H9 (cell line): ENCODE measurements around the gene NDUFV1. TPM values are rescaled to one million over a fixed set of nuclear protein-coding genes. Genes with fewer than 3 reads are reported as not detected.

Source experiments
- DNase-seq: peaks from one replicate; pipeline ENCODE4 v3.0.0-alpha.2; 2017
- H2AFZ ChIP-seq: one replicate; pipeline ENCODE4 v1.6.1; 2013; ENCODE audit warnings: mild to moderate bottlenecking, low read length, control low read depth, moderate library complexity
- H2AK5ac ChIP-seq: 2 replicates; pipeline ENCODE4 v1.6.1; 2013; ENCODE audit warnings: low read length, control low read depth, mixed read lengths; ENCODE audit not compliant: insufficient read length
- H2BK120ac ChIP-seq: one replicate; pipeline ENCODE4 v1.6.1; 2013; ENCODE audit warnings: low read depth, mild to moderate bottlenecking, low read length, control low read depth, inconsistent platforms; ENCODE audit not compliant: poor library complexity, severe bottlenecking
- H2BK12ac ChIP-seq: 2 replicates; pipeline ENCODE4 v1.6.1; 2013; ENCODE audit warnings: low read length, control low read depth, mixed read lengths, low read depth; ENCODE audit not compliant: insufficient read length
- H2BK15ac ChIP-seq: 2 replicates; pipeline ENCODE4 v1.6.1; 2013; ENCODE audit warnings: low read depth, low read length, control low read depth
- H2BK20ac ChIP-seq: one replicate; pipeline ENCODE4 v1.6.1; 2013; ENCODE audit warnings: low read depth, mild to moderate bottlenecking, low read length, control low read depth, inconsistent platforms; ENCODE audit not compliant: poor library complexity, severe bottlenecking
- H2BK5ac ChIP-seq: 2 replicates; pipeline ENCODE4 v1.6.1; 2013; ENCODE audit warnings: low read length, control low read depth, mixed read lengths; ENCODE audit not compliant: insufficient read length
- H3K14ac ChIP-seq: 2 replicates; pipeline ENCODE4 v1.6.1; 2013; ENCODE audit warnings: low read length, control low read depth; ENCODE audit not compliant: insufficient read depth
- H3K18ac ChIP-seq: 2 replicates; pipeline ENCODE4 v1.6.1; 2013; ENCODE audit warnings: low read depth, mild to moderate bottlenecking, mixed read lengths, low read length, control low read depth; ENCODE audit not compliant: insufficient read length
- H3K23ac ChIP-seq: 2 replicates; pipeline ENCODE4 v1.6.1; 2013; ENCODE audit warnings: low read length, control low read depth, mixed read lengths, low read depth; ENCODE audit not compliant: insufficient read length
- H3K23me2 ChIP-seq: 2 replicates; pipeline ENCODE4 v1.6.1; 2013; ENCODE audit warnings: low read depth, mild to moderate bottlenecking, mixed read lengths, low read length, control low read depth; ENCODE audit not compliant: insufficient read length, poor library complexity, severe bottlenecking
- H3K27ac ChIP-seq: 2 replicates; pipeline ENCODE4 v1.5.1; 2013; ENCODE audit warnings: low read length, control low read depth, mixed read lengths, low read depth; ENCODE audit not compliant: insufficient read length
- H3K27me3 ChIP-seq: 2 replicates; pipeline ENCODE4 v1.6.1; 2013; ENCODE audit warnings: low read length, control low read depth, inconsistent platforms; ENCODE audit not compliant: insufficient read depth
- H3K4ac ChIP-seq: 2 replicates; pipeline ENCODE4 v1.6.1; 2013; ENCODE audit warnings: low read depth, mild to moderate bottlenecking, control low read depth, inconsistent platforms, low read length, moderate library complexity
- H3K4me1 ChIP-seq: 2 replicates; pipeline ENCODE4 v1.6.1; 2013; ENCODE audit warnings: low read length, control low read depth, inconsistent platforms; ENCODE audit not compliant: insufficient read depth
- H3K4me2 ChIP-seq: 2 replicates; pipeline ENCODE4 v1.6.1; 2013; ENCODE audit warnings: low read length, control low read depth, mixed read lengths; ENCODE audit not compliant: insufficient read length, insufficient read depth
- H3K56ac ChIP-seq: 2 replicates; pipeline ENCODE4 v1.6.1; 2013; ENCODE audit warnings: low read depth, mild to moderate bottlenecking, mixed read lengths, low read length, control low read depth; ENCODE audit not compliant: insufficient read length
- H3K79me1 ChIP-seq: 2 replicates; pipeline ENCODE4 v1.6.1; 2013; ENCODE audit warnings: low read depth, mild to moderate bottlenecking, moderate library complexity, low read length, control low read depth, inconsistent platforms; ENCODE audit not compliant: insufficient read depth, poor library complexity, severe bottlenecking
- H3K79me2 ChIP-seq: 2 replicates; pipeline ENCODE4 v1.6.1; 2013; ENCODE audit warnings: low read length, control low read depth, inconsistent platforms; ENCODE audit not compliant: insufficient read depth
- H3K9ac ChIP-seq: 2 replicates; pipeline ENCODE4 v1.6.1; 2013; ENCODE audit warnings: low read length, control low read depth, mixed read lengths; ENCODE audit not compliant: insufficient read length; ENCODE audit errors: extremely low read depth
- H3K9me3 ChIP-seq: one replicate; pipeline ENCODE4 v1.6.1; 2013; ENCODE audit warnings: low read depth, low read length, inconsistent platforms; ENCODE audit not compliant: control insufficient read depth
- H3T11ph ChIP-seq: one replicate; pipeline ENCODE4 v1.6.1; 2013; ENCODE audit warnings: mild to moderate bottlenecking, low read length, control low read depth, inconsistent platforms
- H4K20me1 ChIP-seq: one replicate; pipeline ENCODE4 v1.6.1; 2013; ENCODE audit not compliant: control insufficient read depth, insufficient read length, insufficient read depth
- H4K5ac ChIP-seq: 2 replicates; pipeline ENCODE4 v1.6.1; 2013; ENCODE audit warnings: low read depth, mild to moderate bottlenecking, mixed read lengths, low read length, control low read depth; ENCODE audit not compliant: insufficient read length
- H4K8ac ChIP-seq: replicated peaks from 2 replicates; pipeline ENCODE4 v1.6.1; 2013; ENCODE audit warnings: low read length, control low read depth, mixed read lengths, low read depth; ENCODE audit not compliant: insufficient read length
- H4K91ac ChIP-seq: 2 replicates; pipeline ENCODE4 v1.6.1; 2013; ENCODE audit warnings: low read depth, mild to moderate bottlenecking, moderate library complexity, mixed read lengths, low read length, control low read depth; ENCODE audit not compliant: insufficient read length
- H3K27ac Mint-ChIP-seq, 3 experiments: 2 replicates in 2 of 3; 3 replicates in 1 of 3; pipeline ENCODE4 v1.8.0; 2020 to 2021; ENCODE audit warnings: mixed read lengths in 3 of 3, mild to moderate bottlenecking in 1 of 3, moderate library complexity in 1 of 3
- H3K27me3 Mint-ChIP-seq: 2 replicates; pipeline ENCODE4 v1.8.0; 2021; ENCODE audit warnings: low read depth, mild to moderate bottlenecking, moderate library complexity, mixed read lengths
- H3K36me3 Mint-ChIP-seq, 3 experiments: 2 replicates in 2 of 3; 3 replicates in 1 of 3; pipeline ENCODE4 v1.8.0; 2020 to 2021; ENCODE audit warnings: low read depth in 3 of 3, mixed read lengths in 3 of 3; ENCODE audit not compliant: insufficient read depth in 1 of 3
- H3K4me1 Mint-ChIP-seq, 2 experiments: 2 replicates each; pipeline ENCODE4 v1.8.0; 2020; ENCODE audit warnings: mixed read lengths in 2 of 2
- H3K4me3 Mint-ChIP-seq, 2 experiments: 2 replicates in 1 of 2; 3 replicates in 1 of 2; pipeline ENCODE4 v1.8.0; 2020 to 2021; ENCODE audit warnings: mild to moderate bottlenecking in 2 of 2, mixed read lengths in 2 of 2, moderate library complexity in 1 of 2
- H3K9me3 Mint-ChIP-seq, 2 experiments: 2 replicates in 1 of 2; 3 replicates in 1 of 2; pipeline ENCODE4 v1.8.0; 2020; ENCODE audit warnings: mild to moderate bottlenecking in 2 of 2, mixed read lengths in 2 of 2, moderate library complexity in 1 of 2
- CTCF ChIP-seq: fragments of 200-600 bp; sonication (generic); conservative IDR thresholded peaks from 3 replicates; pipeline ENCODE4 v1.8.0; 2021; ENCODE audit warnings: antibody characterized with exemption, mild to moderate bottlenecking
- WGBS: extraction: QIAGEN DNeasy Blood & Tissue Kit; methylation state at CpG from one replicate; pipeline ENCODE4 v1.1.7; 2013; ENCODE audit warnings: missing lambda C conversion rate, low lambda C conversion rate, mixed read lengths; ENCODE audit not compliant: insufficient read length; ENCODE audit errors: extremely low coverage; 5-methylcytosine and 5-hydroxymethylcytosine counted together
- total RNA-seq: library from RNA; stranded (reverse); gene quantifications from 2 replicates; pipeline ENCODE4 v1.2.1, GENCODE V29; 2021

NDUFV1 gene
- total RNA-seq, 1 experiment from 2014 or later, result 154 TPM

GRCh38 chr11:67615728-67616430 is 9.1 kb downstream of the NDUFV1 start:
- Histone ChIP-seq H3K14ac (no peak overlapping the region), H4K5ac (no peak overlapping the region), H3K23me2 (no peaks in the 10 kb centered on the region), H3K56ac (no peak overlapping the region), H4K20me1 (no peaks in the 10 kb centered on the region), H2BK20ac (no peak overlapping the region), H2BK120ac (no peak overlapping the region), H4K91ac (no peak overlapping the region), H3K23ac (no peak overlapping the region), H2AK5ac (no peak overlapping the region), H2BK15ac (no peak overlapping the region), H3K4me2 (no peak overlapping the region), H3K18ac (no peak overlapping the region), H2BK12ac (no peak overlapping the region), H3K4me1 (peaks cover 7% of the 10 kb centered on the region; the same call in 1 of the 2 replicates), H3K79me2 (no peaks in the 10 kb centered on the region), H2BK5ac (no peak overlapping the region), H3K27ac (no peak overlapping the region), H3K4ac (no peak overlapping the region), H3K27me3 (peaks cover 3% of the 10 kb centered on the region; the same call in 1 of the 2 replicates), H3K79me1 (no peaks in the 10 kb centered on the region), H2AFZ (no peak overlapping the region), H3K9ac (no peak overlapping the region), H4K8ac (no peak overlapping the region), H3K9me3 (no peaks in the 10 kb centered on the region), H3T11ph (no peak overlapping the region)
- Mint-ChIP-seq H3K4me1 (peaks cover 35 to 49% of the 10 kb centered on the region in 2 experiments), H3K9me3 (peaks cover 0 to 6% of the 10 kb centered on the region in 2 experiments; a peak in 2 of 5 replicates), H3K27ac (no peak overlapping the region; a peak in 1 of 7 replicates), H3K36me3 (peaks cover 12 to 16% (median 14%) of the 10 kb centered on the region in 3 experiments), H3K4me3 (no peak overlapping the region), H3K27me3 (peaks cover 40% of the 10 kb centered on the region)
- DNase-seq, result no peak
- WGBS, result no CpG with 5 or more reads among the region's 34 CpGs
- TF ChIP-seq CTCF, result no peak
